IPS DF 4.7 (cell line): ENCODE data around the gene CD300LD.

Source experiments
- DNase-seq: peaks from one replicate; pipeline ENCODE4 v3.0.0-alpha.2; 2013; ENCODE audit warnings: low spot score; ENCODE audit errors: extremely low read depth

The CD300LD gene

GRCh38 chr17:74545843-74546230, 46.2 kb downstream of the CD300LD start, which contains the start of gene CD300C:
TSS of gene CD300C (minus strand) at chr17:74546115. CDS start at chr17:74545782, 333 bp downstream.
- no peak for DNase-seq

DNA sequence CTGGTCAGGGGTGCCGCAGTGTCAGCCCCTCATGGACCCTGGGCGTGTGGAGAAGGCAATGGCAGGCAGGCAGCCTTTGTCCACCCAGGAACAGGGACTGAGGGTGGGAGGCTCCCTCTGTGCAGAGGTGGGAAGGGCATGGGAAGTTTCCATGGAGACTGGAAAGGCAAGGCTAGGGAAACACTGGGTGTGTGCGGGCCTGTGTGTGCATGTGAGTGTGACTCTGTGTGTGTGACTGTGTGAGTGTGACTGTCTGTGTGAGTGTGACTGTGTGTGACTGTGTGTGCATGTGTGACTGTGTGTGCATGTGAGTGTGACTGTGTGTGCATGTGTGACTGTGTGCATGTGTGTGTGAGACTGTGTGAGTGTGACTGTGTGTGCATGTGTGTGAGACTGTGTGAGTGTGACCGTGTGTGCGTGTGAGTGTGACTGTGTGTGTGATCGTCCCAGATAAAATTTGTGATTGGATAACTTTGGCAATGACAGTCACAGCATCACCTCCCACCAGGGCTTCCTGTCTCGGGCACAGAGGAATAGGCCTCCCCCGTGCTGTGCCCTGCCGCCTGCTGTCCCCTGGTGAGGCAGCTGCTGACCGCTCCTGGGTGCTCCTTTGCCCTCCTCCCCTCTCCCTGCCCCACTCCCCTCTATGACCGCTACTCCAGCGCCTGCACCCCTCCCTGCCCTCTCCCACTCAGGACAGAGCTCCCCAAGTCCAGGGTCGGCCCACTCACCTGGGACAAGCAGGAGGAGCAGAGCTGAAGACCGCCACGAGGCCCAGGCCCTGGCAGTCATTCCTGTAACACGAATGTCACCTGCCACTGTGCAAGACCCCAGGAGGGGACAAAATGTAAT, 46.9 kb downstream of the CD300LD start:
- no peak for DNase-seq

DNA sequence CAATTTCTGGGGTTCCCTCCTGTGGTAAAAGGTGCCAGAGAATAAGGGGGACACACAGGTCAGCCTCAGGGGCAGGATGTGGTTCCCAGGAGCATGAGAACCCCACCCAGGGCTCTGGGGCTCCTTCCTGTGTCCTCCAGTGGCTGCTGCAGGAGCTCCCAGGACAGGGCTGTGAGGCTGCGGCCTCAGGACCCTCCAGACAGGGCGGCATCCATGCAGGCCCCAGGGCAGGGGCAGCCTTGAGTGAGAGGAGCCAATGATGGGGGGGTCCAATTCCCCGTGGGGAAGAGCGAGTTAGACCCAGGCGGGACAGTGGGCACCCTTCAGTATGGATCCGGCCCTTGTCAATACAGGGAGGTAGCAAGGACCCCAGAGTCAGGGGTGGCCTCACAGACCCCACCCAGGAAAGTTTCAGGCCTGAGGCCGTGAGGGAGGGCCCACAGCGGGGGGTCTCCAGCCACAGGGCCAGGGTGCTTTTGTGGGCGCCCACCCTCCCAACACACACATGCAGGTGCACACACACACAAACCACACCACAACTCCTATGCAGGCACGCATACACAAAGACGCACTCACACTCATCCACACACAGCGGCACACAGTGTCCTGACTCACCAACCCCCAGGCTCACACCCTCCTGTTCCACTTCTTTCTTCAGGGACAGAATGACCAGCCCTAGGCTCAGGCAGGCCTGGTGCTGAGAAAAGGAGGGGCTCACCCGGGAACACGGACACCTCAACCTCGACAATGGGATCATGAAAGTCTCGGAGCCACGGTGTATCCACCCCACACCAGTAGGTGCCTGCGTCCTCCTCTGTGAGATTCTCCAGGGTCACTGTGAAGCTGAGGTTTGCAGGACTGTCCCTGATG, 48.0 kb downstream of the CD300LD start:
- no peak for DNase-seq

- no peak for DNase-seq
Observed at GRCh38 chr17:74543406-74543805, 48.7 kb downstream of the CD300LD start.

DNA sequence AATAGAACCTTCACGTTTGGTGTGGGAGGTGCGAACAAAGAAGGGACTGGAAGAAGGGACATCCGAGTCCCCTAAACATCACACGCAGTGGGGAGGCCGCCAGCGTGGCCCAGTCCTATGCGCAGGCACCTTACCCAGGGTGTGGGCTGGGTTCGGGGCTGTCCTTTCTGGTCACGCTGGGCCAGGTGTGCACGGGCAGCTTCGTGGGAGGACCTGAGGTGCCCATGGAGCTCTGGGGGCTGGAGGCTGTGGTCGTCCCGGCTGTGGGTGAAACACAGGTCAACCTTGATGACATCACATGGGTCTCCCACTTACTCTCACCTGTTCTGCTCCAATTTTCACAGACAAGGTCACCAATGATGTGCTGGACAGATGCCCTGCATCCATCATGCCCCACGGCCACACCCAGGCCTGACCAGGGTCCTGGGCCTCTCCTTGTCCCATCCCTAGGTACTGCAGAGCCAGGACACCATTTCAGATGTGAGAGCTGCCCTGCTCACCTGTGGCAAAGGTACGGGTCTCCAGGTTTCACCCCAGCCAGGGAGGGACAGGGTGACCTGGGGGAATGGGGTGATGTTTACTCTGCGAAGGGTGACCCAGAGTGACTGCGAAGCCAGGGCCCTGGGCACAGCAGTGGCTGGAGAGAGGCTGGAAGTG, 49.2 kb downstream of the CD300LD start:
- no peak for DNase-seq

DNA sequence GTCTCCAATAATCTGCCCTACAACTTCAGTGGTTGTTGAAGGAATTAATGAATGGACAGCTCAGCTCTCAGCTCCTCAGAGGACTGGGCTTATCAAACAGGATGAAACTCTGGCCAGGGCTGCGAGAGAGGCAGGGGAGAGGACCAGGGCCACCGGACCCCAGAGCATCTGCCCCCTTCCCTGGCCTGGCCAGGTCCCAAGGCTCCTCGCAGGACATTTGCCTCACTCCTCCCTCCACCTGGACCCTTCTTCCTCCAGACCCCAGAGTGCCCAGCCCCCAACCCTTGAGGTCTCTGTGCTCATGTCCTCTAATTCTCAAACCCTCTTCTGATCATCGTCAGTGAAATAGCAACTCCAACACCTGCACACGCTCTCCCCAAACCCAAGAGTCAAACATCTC, 49.9 kb downstream of the CD300LD start:
- DNase-seq = no peak

- DNase-seq = no peak
Observed at GRCh38 chr17:74541176-74542111, 50.6 kb downstream of the CD300LD start.

DNA sequence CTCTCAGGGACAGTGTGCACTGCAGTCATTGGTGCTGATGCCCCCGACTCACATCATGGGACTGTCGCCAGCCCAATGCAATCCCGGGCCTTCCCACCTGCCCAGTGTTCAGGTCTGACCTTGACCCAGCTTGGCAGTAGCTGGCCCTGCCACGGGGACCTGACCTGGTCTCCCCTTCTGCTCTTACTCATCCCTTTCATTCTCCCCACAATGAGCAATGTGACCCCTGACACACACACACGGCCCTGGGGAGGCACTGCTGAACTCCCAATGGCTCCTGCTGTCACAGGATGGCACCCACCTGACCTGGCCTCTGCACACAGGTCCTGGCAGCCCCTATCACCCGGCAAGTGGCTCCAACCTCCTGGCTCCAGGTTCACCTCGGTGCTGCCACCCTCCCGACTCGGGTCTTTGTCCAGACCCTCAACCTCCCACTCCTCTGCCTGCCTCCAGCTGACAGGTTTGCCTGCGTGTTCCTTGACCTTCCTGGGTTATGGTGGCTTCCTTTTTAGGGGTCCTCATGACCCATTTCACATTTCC, 52.7 kb downstream of the CD300LD start:
- DNase-seq = no peak

GRCh38 chr17:74536890-74537289, 55.2 kb downstream of the CD300LD start:
- no peak for DNase-seq

DNA sequence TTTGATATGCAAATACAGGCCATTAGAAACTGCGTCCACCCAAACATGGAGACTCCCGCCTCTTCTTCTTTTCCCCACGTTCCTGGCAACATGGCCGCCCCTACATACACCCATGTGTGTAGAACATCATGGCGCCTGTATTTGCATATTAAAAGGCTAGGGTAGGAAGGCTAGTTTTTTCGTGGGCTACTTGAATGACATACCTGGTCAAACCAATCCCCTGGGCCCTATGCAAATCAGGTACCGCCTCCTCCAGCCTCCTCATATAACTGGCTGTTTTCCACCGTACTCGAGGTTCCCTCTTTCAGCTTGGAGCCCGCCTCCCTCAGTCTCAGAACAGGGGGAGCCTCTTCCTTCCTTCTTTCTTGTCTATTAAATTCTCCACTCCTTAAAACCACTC, 60.0 kb downstream of the CD300LD start:
- DNase-seq = peak; percentile 41

DNA sequence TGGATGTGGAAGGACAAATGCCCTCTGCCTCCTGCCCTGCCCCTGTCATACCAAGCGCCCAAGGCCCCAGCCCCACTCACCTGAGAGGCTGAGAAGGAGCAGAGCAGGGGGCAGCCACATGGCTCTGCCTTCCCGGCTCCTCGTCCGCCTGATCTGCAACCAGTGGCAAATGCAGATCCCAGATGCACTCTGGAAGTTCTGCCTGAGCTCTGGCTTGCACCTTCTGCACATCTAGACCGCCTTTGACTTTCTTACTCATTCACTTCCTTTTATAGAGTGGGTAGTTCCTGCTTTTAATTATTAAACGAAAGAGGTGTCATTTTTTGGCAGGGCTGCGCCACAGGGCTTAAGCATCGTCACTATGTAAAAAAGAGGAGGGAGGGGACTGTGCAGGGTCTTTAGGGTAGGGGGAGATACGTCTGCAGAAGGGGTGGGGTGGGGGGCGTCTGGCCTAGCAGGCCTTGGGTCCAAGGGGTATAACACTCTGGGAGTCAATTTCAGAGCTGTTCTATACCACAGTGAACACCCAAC, 60.8 kb downstream of the CD300LD start, which contains the start of gene CD300LB:
Gene CD300LB (minus strand): TSS at position 245 of the 531 bp plus-strand sequence. CDS start 125 bp downstream, at position 120.
- no peak for DNase-seq

GRCh38 chr17:74530831-74531150, 61.3 kb downstream of the CD300LD start:
- DNase-seq = no peak
